Measurements from ENCODE around the gene NR1H2.
A peak's percentile ranks its signal among the peaks of the same experiment; 100 is the strongest.
"Not testable (repeated sequence)": the region's sequence is repeated elsewhere in the genome, so short reads cannot be mapped to it uniquely, and the experiment has no call there.

NR1H2 gene

GRCh38 chr19:50379602-50380001 is 3.3 kb downstream of the NR1H2 start:
- DNase-seq: no peak

- no peak for DNase-seq
Measured at GRCh38 chr19:50380137-50380536, 3.9 kb downstream of the NR1H2 start.

GRCh38 chr19:50380751-50381151 is 4.5 kb downstream of the NR1H2 start:
- DNase-seq: no peak

- DNase-seq: no peak
Measured at GRCh38 chr19:50381881-50382729, 5.8 kb downstream of the NR1H2 start.

GRCh38 chr19:50383001-50383851 is 7.0 kb downstream of the NR1H2 start:
- DNase-seq: no peak

GRCh38 chr19:50383852-50384684 is 7.8 kb downstream of the NR1H2 start, which contains the start of gene POLD1:
Gene POLD1 (plus strand): TSS chr19:50384347. CDS start chr19:50398852, 14,505 bp downstream.
- DNase-seq: peak; percentile 99

GRCh38 chr19:50384685-50385535 is 8.7 kb downstream of the NR1H2 start:
- no peak for DNase-seq

GRCh38 chr19:50387176-50387867 is 11.1 kb downstream of the NR1H2 start:
- DNase-seq: no peak

GRCh38 chr19:50387868-50388245 is 11.6 kb downstream of the NR1H2 start:
- no peak for DNase-seq

- not testable (repeated sequence) for DNase-seq
Measured at GRCh38 chr19:50390295-50390694, 14.0 kb downstream of the NR1H2 start.

GRCh38 chr19:50390952-50391351 is 14.7 kb downstream of the NR1H2 start:
- not testable (repeated sequence) for DNase-seq

GRCh38 chr19:50392759-50393158 is 16.5 kb downstream of the NR1H2 start:
- no peak for DNase-seq

GRCh38 chr19:50393589-50393988 is 17.3 kb downstream of the NR1H2 start:
- no peak for DNase-seq

- no peak for DNase-seq
Measured at GRCh38 chr19:50394017-50394416, 17.8 kb downstream of the NR1H2 start.

GRCh38 chr19:50398675-50399367 is 22.6 kb downstream of the NR1H2 start:
- DNase-seq: no peak

- DNase-seq: no peak
Measured at GRCh38 chr19:50399368-50399745, 23.1 kb downstream of the NR1H2 start.

GRCh38 chr19:50401605-50402450 is 25.6 kb downstream of the NR1H2 start:
- no peak for DNase-seq

GRCh38 chr19:50402544-50403301 is 26.5 kb downstream of the NR1H2 start:
- no peak for DNase-seq

Data from activated CD4-positive, alpha-beta T cell treated with anti-CD3 and anti-CD28 coated beads for 48 hours (primary cell).